Stimulated activated CD8-positive, alpha-beta memory T cell treated with anti-CD3 and anti-CD28 coated beads, Interleukin-7, amount 100 ng/mL, for 1 hour (primary cell): Measurements from ENCODE around the gene RBM20.
"Not testable (repeated sequence)": the region's sequence is repeated elsewhere in the genome, so short reads cannot be mapped to it uniquely, and the experiment has no call there.

Experiments
- DNase-seq, 2 donors: peaks; one replicate each; pipeline ENCODE4 v3.0.0-alpha.2; 2020; ENCODE audit warnings: low read depth in 2 of 2

The RBM20 gene

DNA sequence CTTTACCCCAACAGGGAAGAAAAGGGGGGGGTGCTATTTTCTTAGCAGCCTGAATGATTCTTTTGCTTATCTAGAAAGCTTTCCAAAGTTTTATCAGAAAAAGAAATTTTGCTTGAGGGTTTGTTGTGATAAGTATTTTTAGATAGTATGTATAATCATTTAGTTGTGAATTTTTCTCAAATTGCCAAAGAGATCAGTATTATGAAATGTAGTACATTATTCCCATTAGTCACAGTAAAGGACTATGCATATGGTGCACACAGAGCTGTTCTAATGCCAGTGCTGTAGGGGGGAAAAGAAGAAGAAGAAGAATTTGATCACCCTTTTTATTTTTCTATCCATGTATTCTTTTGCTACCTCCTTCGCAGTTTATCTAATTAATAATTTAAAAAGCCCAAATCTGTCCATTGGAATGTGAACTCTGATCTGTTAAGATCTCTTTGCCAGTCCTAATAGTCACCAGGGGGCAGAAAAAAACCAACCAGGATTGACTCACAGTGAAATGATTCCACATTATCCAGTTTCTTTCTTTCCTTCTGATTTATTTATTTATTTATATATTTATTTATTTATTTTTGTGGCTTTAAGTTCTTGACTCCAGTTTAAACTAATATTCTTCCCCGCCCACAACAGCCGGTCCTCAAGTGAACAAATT is 4.7 kb downstream of the RBM20 start:
- no peak for DNase-seq

DNA sequence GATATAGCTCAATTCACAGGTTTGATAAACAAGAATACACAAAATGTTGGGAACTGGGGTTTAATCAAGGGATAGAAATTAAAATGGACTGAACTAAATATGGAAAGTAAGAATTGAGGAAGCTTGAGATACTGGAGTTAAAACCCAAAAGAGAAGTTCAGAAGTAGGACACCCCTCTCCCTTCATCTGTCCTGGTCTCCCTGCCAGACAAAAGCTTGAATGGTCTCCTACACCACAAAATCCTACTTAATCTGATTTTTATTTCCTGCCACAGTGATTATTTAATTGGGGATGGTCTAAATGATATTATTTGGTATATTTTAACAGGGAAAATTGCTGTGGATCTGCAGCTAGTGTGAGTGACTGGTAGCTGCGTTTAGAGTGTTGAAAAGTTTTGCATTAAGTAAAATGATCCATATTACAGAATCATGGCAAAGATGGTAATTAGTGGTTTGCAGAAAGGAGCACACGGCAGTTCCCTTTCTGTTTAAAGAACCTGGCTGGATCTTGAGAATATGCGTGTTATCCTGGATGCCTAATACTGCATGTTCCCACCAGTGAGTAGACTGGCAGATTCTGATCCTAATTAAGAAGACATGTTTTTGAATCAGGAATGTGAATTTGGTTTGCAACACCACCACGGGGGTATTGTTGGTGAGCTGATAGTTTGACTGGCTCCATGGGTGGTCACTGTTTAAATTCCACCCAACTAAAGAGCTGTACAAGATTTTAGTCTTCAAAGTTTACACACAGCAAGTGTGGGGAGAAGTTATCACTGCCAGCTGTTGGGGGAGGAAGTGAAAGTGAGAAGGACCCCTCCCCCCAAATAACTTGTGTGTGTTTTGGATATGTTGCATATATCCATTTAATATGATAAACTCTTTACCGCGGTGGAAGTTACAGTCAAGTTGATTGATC is 5.5 kb downstream of the RBM20 start:
- DNase-seq, result no peak

DNA sequence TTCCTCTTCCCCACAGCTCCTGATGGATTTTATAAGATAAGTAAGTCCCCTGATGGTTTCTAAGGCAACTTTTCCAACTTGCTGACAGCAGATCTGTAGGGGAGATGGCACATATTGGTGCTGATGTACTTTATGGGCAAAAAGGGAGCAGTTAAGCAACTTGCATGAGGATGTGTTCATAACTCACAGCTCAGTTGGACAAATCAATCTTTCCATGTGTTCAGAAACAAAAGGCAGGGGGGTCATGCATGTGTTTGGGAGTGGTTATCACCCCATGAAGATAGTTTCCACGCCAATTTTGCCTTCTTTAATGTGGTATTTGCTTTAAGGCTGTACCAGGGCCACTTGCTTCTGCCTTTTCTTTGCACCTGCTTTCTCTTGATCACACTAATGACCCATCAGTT is 6.1 kb downstream of the RBM20 start:
- DNase-seq, result no peak

DNA sequence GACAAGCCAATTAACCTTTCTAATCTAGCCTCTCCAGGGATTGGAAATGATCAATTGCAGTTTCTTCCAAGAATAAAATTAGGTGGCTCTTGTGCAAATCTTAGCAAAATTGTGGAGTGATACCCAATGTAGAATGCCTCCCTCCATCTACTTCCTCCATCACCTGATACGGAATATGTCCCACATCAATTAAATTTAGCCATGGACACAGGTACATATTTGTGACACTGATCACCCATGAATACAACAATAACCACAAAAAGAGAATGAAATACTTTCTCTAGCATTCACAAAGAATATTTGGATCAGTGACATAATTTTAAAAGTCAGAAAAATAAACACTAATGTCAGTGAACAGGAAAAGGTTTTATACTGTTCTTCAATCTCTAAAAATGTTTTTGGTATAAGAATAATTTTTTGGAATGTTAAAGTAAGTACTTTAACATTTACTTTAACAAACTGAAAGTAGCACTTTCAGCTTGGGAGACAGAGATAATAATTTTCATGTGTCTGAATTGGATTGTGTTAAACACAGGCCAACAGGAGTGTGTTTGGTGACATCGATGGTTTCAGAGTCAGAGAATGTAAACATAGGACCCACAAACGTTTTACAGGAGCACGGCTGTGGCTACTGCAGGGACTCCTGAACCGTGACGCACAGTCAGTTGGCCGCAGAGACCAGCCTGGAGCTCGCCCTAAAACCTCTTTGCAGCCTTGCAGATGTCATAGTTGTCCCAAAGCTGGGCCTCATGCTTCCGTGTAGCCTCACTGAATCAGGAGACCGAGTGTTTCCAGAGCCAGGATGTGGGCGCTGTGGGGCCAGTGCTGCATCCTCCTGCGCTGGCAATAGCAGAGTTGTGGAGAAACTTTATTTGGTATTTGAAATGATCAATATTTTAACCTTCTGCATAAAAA is 7.2 kb downstream of the RBM20 start:
- no peak for DNase-seq

DNA sequence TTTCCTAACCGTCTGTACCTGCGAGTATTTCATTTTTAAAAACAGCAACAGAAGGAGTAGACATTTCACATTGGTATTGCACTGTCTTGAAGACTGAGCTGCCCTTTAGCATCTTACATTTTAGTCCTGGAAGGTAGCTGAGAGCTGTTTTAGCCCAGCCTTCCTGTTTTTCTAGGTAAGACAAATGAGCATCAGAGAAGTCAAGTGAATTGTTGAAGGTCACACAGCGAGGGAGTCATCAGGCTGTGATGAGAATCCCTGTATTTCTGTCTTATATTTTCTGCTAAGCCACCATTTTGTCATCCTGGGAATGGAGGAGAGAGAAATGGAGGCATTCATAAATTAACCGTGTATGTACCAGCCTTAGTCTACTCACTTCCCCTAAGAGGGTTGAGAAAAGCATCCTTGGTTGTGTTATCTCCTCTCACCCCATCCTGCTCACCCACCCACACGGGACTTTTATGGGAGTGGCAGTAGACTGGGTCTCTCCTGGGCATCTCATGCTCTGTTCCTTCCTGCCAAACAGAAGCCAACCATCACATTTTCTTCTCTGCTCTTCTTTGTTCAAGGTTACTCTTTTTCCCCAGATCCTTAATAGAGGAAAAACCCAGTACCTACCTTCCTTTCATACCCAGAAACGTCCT is 8.5 kb downstream of the RBM20 start:
- DNase-seq, result no peak

DNA sequence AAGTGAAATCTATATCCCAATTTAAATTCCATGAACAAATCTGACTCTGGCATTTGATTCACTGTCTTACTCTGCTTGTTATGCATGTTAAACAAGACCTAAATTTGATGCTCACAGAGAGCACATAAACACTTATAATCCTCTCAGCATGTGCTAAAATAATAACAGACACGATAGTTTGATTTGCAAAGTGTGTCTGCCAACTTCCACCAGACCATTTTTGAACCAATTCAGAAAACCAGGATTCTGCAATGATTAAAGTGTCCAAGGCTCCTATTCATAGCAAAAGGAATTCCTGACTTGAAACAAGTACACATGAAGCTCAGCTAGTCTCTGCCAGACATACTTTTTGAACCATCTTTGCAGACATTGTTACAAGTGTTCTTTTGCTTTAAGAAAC is 11.2 kb downstream of the RBM20 start:
- no peak for DNase-seq

DNA sequence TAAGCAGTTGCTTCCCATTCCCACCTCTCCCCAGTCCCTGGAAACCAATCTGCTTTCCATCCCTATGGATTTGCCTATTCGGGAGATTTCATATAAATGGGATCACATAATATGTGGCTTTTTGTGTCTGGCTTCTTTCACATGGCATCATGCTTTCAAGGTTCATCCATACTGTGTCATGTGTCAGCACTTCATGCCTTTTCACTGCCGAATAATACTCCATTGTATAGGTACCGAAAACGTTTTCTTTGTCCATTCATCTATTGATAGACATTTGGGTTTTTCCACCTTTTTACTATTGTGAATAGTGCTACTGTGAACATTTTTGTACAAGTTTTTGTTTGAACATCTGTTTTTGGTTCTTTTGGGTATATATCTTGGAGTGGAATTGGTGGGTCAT is 12.5 kb downstream of the RBM20 start:
- no peak for DNase-seq

DNA sequence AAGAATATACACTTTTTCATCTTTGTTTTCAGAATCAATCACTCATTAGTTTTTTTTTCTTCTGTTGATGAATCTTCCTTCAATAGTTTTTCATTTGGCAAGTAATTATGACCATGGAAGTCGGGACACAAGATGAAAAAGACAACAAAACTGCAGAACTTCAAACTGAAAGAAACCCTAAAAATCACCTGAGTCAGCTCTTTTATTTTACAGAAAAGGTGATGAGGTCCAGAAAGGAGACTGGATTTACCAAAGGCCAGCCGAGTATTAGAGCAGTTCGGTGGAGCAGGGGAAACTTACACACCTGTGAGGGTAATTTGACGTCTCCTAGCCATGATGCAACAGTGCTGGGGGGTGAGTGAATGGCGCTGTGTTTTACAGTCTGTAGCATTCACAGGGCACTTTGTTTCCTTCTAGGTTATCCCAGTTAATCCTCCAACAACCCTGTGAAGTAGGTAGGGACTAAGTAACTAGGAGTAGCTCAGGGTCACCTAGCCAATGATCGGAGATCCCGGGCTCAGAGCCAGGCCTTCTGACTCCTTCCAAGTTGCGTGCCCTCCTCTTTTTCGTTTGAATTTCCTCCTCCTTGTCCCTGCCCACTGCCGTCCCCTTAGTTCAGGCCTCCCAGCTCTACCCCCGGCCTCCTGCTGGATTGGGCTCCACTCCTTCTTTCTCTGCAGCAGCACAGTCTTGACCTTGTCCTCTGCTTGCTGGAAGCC is 14.0 kb downstream of the RBM20 start:
- no peak for DNase-seq

DNA sequence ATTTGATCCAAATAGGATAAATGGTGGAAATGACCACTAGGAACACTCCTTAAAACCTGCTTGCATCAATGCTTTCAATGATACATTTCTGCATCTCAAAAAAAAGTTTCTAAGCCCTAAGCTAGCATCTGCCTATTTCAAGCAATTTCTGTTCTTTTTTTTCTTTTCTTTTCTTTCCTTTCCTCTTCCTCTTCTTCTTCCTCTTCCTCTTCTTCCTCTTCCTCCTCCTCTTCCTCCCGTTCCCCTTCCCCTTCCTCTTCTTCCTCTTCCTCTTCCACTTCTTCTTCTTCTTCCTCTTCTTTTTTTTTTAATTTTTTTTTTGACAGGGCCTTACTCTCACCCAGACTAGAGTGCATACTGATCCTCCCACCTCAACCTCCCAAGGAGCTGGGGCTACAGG is 15.4 kb downstream of the RBM20 start:
- no peak for DNase-seq

DNA sequence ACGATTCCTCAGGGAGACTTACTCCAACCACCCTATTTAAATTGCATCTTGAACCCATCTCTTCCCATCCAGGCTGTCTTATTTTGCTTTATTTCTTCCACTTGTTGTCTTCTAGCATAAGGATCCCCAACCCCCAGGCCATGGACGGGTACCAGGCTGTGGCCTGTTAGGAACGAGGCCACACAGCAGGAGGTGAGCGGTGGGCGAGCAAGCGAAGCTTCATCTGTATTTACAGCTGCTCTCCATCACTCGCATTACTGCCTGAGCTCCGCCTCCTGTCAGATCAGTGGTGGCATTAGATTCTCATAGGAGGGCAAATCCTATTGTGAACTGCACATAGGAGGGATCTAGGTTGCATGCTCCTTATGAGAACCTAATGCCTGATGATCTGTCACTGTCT is 16.2 kb downstream of the RBM20 start:
- DNase-seq, result not testable (repeated sequence)

DNA sequence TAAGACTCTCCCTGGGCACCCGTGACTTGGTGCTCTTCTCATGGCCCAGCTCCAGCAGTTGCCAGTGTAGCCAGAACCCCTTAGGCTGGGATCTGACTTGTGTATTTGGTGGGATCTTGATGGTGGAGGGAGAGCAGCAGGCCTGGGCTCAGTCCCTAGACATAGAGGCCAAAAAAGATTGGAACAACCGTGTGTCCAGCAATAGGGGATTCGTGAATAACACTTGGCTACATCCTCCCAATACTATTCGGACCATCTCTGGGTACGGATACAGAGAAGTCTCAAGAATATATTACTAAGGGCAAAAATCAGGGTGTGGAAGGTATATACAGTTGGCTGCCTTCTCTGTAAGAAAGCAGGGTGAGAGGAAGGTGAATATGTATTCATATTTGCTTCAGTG is 17.2 kb downstream of the RBM20 start:
- no peak for DNase-seq

DNA sequence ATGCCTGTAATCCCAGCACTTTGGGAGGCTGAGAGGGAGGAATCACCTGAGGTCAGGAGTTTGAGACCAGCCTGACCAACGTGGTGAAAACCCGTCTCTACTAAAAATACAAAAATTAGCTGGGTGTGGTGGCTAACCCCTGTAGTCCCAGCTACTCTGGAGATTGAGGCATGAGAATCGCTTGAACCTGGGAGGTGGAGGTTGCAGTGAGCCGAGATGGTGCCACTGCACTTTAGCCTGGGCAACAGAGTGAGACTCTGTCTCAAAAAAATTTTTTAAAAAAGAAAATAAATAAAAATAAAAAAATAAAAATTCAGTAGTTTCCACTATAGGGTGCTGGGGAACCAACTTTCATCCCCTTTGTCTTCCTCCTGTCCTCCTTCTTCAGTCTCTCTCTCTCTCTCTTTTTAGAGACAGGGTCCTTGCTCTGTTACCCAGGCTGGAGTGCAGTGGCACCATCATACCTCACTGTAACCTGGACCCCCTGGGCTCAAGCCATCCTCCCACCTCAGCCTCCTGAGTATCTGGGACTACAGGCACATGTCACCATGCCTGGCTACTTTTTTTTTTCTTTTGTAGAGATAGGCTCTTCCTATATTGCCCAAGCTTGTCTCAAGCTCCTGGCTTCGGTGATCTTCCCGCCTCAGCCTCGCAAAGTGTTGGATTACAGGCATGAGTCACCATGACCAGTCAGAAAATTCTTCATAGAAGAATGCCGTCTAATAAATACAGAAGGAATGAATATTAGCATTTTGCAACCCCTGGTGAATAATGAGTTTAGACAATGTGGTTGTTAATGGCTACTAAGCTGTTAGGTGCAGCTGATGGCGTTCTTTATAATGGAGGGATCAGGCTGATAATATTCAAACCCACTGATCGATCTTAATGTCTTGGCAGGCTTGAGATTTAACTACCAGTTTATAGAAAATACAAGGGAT is 20.6 kb downstream of the RBM20 start:
- no peak for DNase-seq

DNA sequence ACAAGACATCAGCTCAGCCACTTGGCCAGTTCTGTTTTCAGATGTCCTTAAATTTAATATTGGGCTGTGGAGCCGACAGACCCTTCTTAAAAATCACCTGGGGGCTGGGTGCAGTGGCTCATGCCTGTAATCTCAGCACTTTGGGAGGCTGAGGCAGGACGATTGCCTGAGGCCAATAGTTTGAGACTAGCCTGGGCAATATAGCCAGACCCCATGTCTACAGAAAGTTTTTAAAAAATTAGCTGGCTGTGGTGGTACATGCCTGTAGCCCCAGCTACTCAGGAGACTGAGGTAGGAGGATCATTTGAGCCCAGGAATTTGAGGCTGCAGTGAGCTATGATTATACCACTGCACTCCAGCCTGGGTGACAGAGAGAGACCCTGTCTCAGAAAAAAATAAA is 22.1 kb downstream of the RBM20 start:
- not testable (repeated sequence) for DNase-seq

DNA sequence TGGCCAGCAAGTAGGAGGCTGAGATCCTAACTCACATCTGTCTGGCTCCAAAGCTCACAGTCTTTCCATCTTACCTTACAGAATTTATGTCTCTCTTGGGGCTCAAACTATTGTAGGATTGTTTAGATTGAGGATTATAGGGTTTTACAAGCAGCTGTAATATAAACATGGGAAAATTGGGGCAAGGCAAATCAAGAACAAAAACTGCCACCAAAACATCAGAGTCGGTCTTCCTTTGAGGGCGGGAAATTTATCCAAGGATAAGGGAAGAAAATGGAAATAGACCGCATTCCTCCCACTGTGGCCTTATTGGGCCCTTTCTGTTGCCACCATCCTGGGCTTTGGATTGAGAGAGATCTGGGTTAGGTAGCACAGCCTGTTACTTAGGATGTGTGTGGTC is 22.5 kb downstream of the RBM20 start:
- no peak for DNase-seq

DNA sequence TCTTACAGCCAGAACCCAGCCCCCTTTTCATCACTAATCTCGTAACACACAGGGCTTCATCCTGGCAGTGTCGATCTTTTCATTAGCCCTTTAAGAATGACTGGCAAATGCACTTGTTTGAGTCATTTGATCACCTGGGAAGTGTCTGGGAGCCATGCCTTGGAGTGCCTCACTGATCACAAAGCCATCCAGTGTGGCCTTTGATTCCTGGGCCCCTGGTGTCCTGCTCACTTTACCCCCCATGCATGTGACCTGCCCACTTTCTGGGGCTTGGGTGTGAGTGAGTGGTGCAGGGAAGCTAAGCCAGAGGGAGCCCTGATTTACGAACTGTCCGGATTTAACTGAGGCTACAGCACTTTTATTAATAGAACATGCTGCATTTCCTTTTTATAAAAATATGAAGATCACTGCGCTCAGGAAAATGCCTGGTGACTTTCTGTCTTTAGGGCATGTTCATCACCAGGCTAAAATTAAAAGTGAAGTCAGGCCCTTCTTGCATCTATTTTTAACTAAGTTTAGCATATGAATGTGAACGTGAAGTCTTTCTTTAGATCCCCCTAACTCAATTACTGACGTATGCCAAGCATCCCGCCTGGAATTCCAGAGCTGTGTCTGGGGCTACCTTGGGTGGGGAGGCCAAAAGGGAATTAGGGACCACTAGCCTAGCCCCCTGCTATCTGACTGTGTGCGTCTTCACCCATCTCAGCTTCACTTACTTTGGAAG is 23.6 kb downstream of the RBM20 start:
- no peak for DNase-seq

DNA sequence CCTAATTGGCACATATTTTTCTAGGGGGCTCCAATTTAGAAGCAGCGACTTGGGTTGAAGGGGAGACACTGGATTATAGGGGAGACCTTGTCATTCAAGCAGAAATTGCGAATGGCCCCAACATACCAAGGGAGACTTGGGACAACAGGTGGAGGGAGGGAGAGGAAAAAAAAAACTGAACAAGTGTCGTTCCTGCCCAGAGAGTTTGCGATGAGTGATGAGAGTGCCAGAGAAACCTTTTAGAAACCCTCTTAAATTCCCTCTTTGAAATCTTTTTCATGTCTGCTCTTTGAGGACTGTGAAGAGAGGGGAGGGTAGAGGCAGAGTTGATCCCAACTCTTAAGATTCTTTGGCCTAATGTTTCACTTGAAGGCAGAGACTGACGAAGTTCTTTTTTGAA is 24.3 kb downstream of the RBM20 start:
- no peak for DNase-seq

DNA sequence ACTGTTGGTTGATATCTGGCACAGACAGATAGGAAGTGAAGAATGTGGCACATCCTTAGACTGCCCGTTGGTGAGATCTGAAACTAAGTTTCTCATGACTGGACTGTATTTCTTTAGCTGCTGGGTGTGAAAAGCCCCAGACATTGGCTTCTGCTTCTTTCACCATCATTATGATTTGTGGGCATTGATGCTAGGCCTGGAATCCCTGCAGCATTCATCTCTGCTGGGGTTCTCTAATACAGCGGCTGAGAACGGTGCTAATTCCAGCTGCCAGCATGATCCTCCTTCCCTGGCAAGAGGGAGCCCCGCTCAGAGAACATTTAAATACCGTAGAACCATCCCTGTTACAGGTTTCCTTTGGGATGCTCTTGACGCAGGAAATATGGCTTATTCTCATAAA is 26.2 kb downstream of the RBM20 start:
- no peak for DNase-seq

DNA sequence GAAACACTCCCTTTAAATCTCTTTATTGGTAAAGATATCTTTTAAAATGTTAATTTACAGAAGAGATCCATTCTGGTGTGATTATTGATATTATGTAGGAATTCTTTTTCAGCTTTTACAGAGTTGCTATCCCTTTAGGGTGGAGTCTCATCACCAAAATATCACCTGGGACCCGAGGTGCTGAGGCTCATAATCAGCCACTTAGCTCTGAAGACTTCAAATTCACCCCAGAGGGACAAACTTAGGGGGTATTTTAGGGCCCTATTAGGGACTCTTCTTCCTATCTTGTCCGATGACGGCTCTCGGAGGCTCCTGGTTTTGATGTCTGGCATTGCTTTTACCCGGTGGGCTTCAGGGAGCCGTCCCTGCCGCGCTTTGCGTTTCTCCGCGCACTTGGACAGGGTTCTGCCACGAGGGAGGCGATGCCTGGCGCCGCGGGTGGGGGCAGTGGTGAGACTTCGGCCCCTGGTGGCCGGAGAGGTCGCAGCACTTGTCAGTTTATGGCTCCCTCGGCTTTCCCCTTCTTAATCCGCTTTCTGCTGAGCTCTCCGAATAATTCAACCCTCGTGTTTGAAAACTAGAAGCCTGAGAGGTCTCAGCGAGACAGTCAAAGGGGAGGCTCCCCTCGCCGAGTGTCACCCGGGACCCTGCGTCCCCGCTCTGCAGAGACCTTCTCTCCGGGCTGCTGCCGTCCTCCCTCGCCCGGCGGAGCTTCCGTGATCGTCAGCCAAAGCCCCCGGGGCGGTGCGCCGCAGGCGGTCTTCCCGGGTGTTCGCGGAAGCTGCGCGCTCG is 27.8 kb downstream of the RBM20 start:
- DNase-seq, result peak; percentile 43 to 50

DNA sequence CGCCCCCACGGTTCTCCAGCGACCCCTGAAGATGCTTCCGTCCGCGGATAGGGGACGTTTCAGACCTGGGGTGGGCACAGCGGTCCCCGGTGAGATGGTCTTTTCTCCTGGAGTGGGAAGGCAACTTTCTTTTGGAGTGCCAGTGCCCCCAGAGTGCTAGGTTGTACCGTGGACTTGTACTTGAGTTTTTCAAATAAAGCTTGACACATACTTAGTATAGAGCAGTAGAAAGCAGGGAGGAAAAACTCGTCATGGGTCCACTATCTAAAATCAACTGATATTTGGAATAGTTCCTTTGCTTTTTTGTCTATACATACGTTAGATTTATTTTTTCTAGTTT is 28.4 kb downstream of the RBM20 start:
- no peak for DNase-seq
